Uterus (tissue), 4 donors: ENCODE data around the gene MUC2. TPM values are rescaled to one million over a fixed set of nuclear protein-coding genes. Genes with fewer than 3 reads are reported as not detected.

Experiments
- DNase-seq, 2 donors: peaks; one replicate each; pipeline ENCODE4 v3.0.0-alpha.2; 2019 to 2020
- H3K27ac ChIP-seq, 2 donors: fragments of 200-600 bp; sonication (generic); 1 replicate in 1 of 2; 2 replicates in 1 of 2; pipeline ENCODE4 v1.5.1; 2016 to 2018
- H3K27me3 ChIP-seq, 2 donors: fragments of 200-600 bp; sonication (generic); one replicate each; pipeline ENCODE4 v1.5.1; 2018 to 2019; ENCODE audit warnings: control low read depth in 1 of 2
- H3K36me3 ChIP-seq, 2 donors: fragments of 200-600 bp; sonication (generic); one replicate each; pipeline ENCODE4 v1.5.1; 2019; ENCODE audit warnings: control low read depth in 1 of 2
- H3K4me1 ChIP-seq, 2 donors: fragments of 200-600 bp; sonication (generic); one replicate each; pipeline ENCODE4 v1.5.1; 2018 to 2019; ENCODE audit warnings: control low read depth in 1 of 2
- H3K4me3 ChIP-seq, 2 donors: fragments of 200-600 bp; sonication (generic); 1 replicate in 1 of 2; 2 replicates in 1 of 2; pipeline ENCODE4 v1.5.1; 2018 to 2019; ENCODE audit warnings: mild to moderate bottlenecking in 1 of 2
- H3K9me3 ChIP-seq, 2 donors: fragments of 200-600 bp; sonication (generic); one replicate each; pipeline ENCODE4 v1.5.1; 2019; ENCODE audit warnings: control low read depth in 1 of 2
- CTCF ChIP-seq, 4 experiments: fragments of 200-600 bp in 2 of 4; fragments of 450-650 bp in 2 of 4; sonication (generic) in 2 of 4; IDR thresholded peaks; one replicate each; pipeline ENCODE4 v1.5.1; 2016 to 2019; ENCODE audit warnings: antibody characterized with exemption in 4 of 4, mild to moderate bottlenecking in 2 of 4, moderate library complexity in 1 of 4
- POLR2A ChIP-seq, 2 donors: fragments of 450-650 bp; IDR thresholded peaks; one replicate each; pipeline ENCODE4 v1.6.1; 2016; ENCODE audit warnings: antibody characterized with exemption in 2 of 2, mild to moderate bottlenecking in 1 of 2, moderate library complexity in 1 of 2
- intact Hi-C: fragments of 100-400 bp; cut with DNase I; formaldehyde crosslinking; loops from one replicate; pipeline ENCODE4 v1.15.1; 2023; ENCODE audit warnings: low total_unique reads
- total RNA-seq, 4 donors: library from RNA; depleted of rRNA in 3 of 4; stranded (reverse); fragments of >200 nt in 3 of 4; gene quantifications; one replicate each; pipeline versions ENCODE4 v1.1.0 to v1.2.4, GENCODE V29; 2014 to 2023
- donor health status: DM: yes; HTN: yes; CAD: no.

Gene MUC2
- total RNA-seq, 4 donors from 2014 or later = 0.06 to 1.8 (median 0.26) TPM; not detected in 1

- Histone ChIP-seq H3K4me1 (no peaks in the 10 kb centered on the region), H3K27ac (no peak overlapping the region), H3K27me3 (peaks cover 0 to 9% of the 10 kb centered on the region in 2 donors), H3K9me3 (no peaks in the 10 kb centered on the region), H3K4me3 (no peak overlapping the region), H3K36me3 (no peaks in the 10 kb centered on the region)
- TF ChIP-seq POLR2A (IDR thresholded peaks at IDR 0.05) (no peak), CTCF (IDR thresholded peaks at IDR 0.05) (no peak)
- intact Hi-C loops = no loop called here
- no peak for DNase-seq
Observed at GRCh38 chr11:1041149-1041467, 33.6 kb upstream of the MUC2 start.

GRCh38 chr11:1041471-1041870, 33.2 kb upstream of the MUC2 start:
- no peak for TF ChIP-seq CTCF (IDR thresholded peaks at IDR 0.05)
- no peak for TF ChIP-seq POLR2A (IDR thresholded peaks at IDR 0.05)
- Histone ChIP-seq H3K4me1 (no peaks in the 10 kb centered on the region), H3K4me3 (no peak overlapping the region), H3K27ac (no peak overlapping the region), H3K36me3 (no peaks in the 10 kb centered on the region), H3K27me3 (peaks cover 0 to 9% of the 10 kb centered on the region in 2 donors), H3K9me3 (no peaks in the 10 kb centered on the region)
- no peak for DNase-seq
- intact Hi-C loops = no loop called here

- Histone ChIP-seq H3K9me3 (no peaks in the 10 kb centered on the region), H3K27me3 (peaks cover 0 to 9% of the 10 kb centered on the region in 2 donors), H3K36me3 (no peaks in the 10 kb centered on the region), H3K4me1 (no peaks in the 10 kb centered on the region), H3K4me3 (no peak overlapping the region), H3K27ac (no peak overlapping the region)
- DNase-seq = no peak
- TF ChIP-seq CTCF (IDR thresholded peaks at IDR 0.05) (no peak), POLR2A (IDR thresholded peaks at IDR 0.05) (no peak)
- intact Hi-C loops = no loop called here
Observed at GRCh38 chr11:1041936-1042608, 32.6 kb upstream of the MUC2 start.

GRCh38 chr11:1042626-1043562, 31.8 kb upstream of the MUC2 start:
- Histone ChIP-seq H3K27ac (no peak overlapping the region), H3K4me3 (no peak overlapping the region), H3K27me3 (peaks cover 0 to 9% of the 10 kb centered on the region in 2 donors), H3K9me3 (no peaks in the 10 kb centered on the region), H3K4me1 (no peaks in the 10 kb centered on the region), H3K36me3 (no peaks in the 10 kb centered on the region)
- no peak for TF ChIP-seq CTCF (IDR thresholded peaks at IDR 0.05)
- no peak for TF ChIP-seq POLR2A (IDR thresholded peaks at IDR 0.05)
- intact Hi-C loops = no loop called here
- DNase-seq = no peak

GRCh38 chr11:1043563-1044096, 31.0 kb upstream of the MUC2 start:
- H3K27ac ChIP-seq = no peak overlapping the region
- H3K9me3 ChIP-seq = no peaks in the 10 kb centered on the region
- intact Hi-C loops = no loop called here
- peaks cover 0 to 9% of the 10 kb centered on the region in 2 donors for H3K27me3 ChIP-seq
- TF ChIP-seq CTCF (IDR thresholded peaks at IDR 0.05) (no peak), POLR2A (IDR thresholded peaks at IDR 0.05) (no peak)
- H3K4me3 ChIP-seq = no peak overlapping the region
- H3K36me3 ChIP-seq = no peaks in the 10 kb centered on the region
- no peaks in the 10 kb centered on the region for H3K4me1 ChIP-seq
- DNase-seq = no peak
